Measurements from ENCODE around the gene MLLT11.
"Not testable (repeated sequence)": the region's sequence is repeated elsewhere in the genome, so short reads cannot be mapped to it uniquely, and the experiment has no call there.

The MLLT11 gene

DNA sequence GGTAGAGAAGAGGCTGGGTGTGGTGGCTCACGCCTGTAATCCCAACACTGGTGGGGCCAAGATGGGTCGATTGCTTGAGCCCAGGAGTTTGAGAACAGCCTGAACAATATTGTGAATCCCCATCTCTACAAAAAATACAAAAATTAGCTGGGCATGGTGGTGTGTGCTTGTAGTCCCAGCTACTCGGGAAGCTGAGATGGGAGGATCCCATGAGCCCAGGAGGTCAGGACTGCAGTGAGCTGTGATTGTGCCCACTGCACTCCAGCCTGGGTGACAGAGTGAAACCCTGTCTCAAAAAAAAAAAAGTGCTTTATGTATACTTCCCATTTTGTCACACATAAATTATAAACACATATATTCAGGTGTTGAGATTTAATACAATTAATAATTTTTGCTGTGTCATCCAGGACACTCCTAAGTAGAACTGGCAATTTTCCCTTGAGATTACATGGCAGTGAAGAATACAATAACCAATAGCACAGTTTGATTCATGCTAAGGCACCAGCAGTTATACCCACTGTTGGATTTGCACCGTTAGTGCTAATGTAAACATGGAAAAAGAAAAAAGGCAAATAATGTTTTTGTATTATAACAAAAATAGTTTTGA is 25.9 kb downstream of the MLLT11 start:
- Histone ChIP-seq H3K27ac (ENCODE audit: low read depth, low read length) (no peak overlapping the region), H3K4me3 (ENCODE audit: low read length) (no peak overlapping the region), H3K9ac (ENCODE audit: low read depth, low read length) (no peak overlapping the region), H3K9me3 (ENCODE audit: insufficient read depth, low read depth, low read length) (no peaks in the 10 kb centered on the region), H3K27me3 (ENCODE audit: insufficient read depth, low read length) (no peaks in the 10 kb centered on the region), H3K4me1 (ENCODE audit: insufficient read depth, low read length) (peaks cover 6% of the 10 kb centered on the region; the same call in 1 of the 2 replicates), H3K36me3 (ENCODE audit: insufficient read depth, low read length) (no peaks in the 10 kb centered on the region)
- WGBS = 91% methylated on average over 4 of the region's 4 CpGs

DNA sequence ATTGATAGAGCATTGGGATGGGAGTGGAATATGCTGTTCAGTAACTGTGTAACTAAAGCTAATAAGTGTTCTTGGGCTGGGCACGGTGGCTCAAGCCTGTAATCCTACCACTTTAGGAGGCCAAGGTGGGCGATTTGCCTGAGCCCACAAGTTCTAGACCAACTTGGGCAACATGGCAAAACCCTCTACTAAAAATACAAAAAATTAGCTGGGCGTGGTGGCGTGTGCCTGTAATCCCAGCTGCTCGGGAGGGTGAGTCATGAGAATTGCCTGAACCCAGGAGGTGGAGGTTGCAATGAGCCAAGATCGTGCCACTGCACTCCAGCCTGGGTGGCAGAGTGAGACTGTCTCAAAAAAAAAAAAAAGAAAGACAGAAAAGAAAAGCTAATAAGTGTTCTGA is 37.2 kb downstream of the MLLT11 start:
- not testable (repeated sequence) for H3K4me1 ChIP-seq (ENCODE audit: insufficient read depth, low read length); H3K4me3 ChIP-seq (ENCODE audit: low read length); H3K9me3 ChIP-seq (ENCODE audit: insufficient read depth, low read depth, low read length); H3K36me3 ChIP-seq (ENCODE audit: insufficient read depth, low read length); H3K27ac ChIP-seq (ENCODE audit: low read depth, low read length); H3K9ac ChIP-seq (ENCODE audit: low read depth, low read length); H3K27me3 ChIP-seq (ENCODE audit: insufficient read depth, low read length)
- 89% methylated on average over 6 of the region's 6 CpGs for WGBS

DNA sequence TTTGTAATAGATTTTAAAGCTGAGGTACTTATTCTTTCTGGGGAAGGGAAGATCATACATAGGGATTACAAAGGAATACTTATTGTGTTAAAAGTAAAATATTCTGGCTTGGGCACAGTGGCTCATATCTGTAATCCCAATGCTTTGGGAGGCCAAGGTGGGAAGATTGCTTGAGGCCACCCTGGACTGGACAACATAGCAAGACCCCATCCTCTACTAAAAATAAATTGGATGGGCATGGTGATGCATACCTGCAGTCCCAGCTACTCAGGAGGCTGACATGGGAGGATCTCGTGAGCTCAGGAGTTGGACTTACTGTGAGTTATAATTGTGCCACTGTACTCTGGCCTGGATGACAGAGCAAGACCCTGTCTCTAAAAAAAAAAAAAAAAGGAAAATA is 37.9 kb downstream of the MLLT11 start:
- no peaks in the 10 kb centered on the region for H3K4me1 ChIP-seq (ENCODE audit: insufficient read depth, low read length)
- H3K9me3 ChIP-seq (ENCODE audit: insufficient read depth, low read depth, low read length) = no peaks in the 10 kb centered on the region
- no peaks in the 10 kb centered on the region for H3K36me3 ChIP-seq (ENCODE audit: insufficient read depth, low read length)
- H3K9ac ChIP-seq (ENCODE audit: low read depth, low read length) = no peak overlapping the region
- H3K27me3 ChIP-seq (ENCODE audit: insufficient read depth, low read length) = no peaks in the 10 kb centered on the region
- 79% methylated on average over 1 of the region's 1 CpG for WGBS
- no peak overlapping the region for H3K4me3 ChIP-seq (ENCODE audit: low read length)
- H3K27ac ChIP-seq (ENCODE audit: low read depth, low read length) = no peak overlapping the region

DNA sequence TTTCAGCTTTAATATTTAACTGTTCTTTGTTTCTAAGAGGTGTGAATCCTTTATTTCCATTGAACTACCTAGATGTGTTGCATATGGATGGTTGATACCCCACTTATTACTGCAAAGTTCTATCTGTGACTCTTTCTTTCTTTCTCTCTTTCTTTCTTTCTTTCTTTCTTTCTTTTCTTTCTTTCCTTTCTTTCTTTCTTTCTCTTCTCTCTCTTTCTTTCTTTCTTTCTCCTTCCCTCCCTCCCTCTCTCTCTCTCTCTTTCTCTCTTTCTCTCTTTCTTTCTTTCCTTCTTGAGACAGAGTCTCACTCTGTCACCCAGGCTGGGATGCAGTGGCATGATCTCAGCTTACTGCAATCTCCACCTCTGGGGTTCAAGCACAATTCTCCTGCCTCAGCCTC is 44.4 kb downstream of the MLLT11 start:
- no peak overlapping the region for H3K4me3 ChIP-seq (ENCODE audit: low read length)
- no peaks in the 10 kb centered on the region for H3K4me1 ChIP-seq (ENCODE audit: insufficient read depth, low read length)
- no peak overlapping the region for H3K9ac ChIP-seq (ENCODE audit: low read depth, low read length)
- no peak overlapping the region for H3K27ac ChIP-seq (ENCODE audit: low read depth, low read length)
- no peaks in the 10 kb centered on the region for H3K36me3 ChIP-seq (ENCODE audit: insufficient read depth, low read length)
- H3K27me3 ChIP-seq (ENCODE audit: insufficient read depth, low read length) = no peaks in the 10 kb centered on the region
- H3K9me3 ChIP-seq (ENCODE audit: insufficient read depth, low read depth, low read length) = no peaks in the 10 kb centered on the region

DNA sequence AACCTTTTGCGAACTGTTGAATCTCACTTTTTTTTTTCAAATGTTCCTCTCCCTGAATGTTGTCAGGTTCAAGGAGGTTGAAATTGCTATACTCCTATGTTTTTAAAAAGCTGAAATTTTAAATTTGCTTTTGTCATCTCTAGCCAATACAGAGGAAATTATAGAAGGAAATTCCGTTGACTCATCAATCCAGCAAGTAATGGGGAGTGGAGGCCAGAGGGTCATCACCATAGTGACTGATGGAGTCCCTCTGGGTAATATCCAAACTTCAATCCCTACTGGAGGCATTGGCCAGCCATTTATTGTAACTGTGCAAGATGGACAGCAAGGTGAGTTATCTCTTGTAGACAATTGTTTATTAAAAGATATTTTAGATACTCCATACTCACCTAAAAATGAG is 46.7 kb downstream of the MLLT11 start:
- Histone ChIP-seq H3K4me3 (ENCODE audit: low read length) (no peak overlapping the region), H3K4me1 (ENCODE audit: insufficient read depth, low read length) (no peaks in the 10 kb centered on the region), H3K9ac (ENCODE audit: low read depth, low read length) (no peak overlapping the region), H3K27ac (ENCODE audit: low read depth, low read length) (no peak overlapping the region), H3K27me3 (ENCODE audit: insufficient read depth, low read length) (no peaks in the 10 kb centered on the region), H3K9me3 (ENCODE audit: insufficient read depth, low read depth, low read length) (no peaks in the 10 kb centered on the region), H3K36me3 (ENCODE audit: insufficient read depth, low read length) (no peaks in the 10 kb centered on the region)
- 86% methylated on average over 2 of the region's 2 CpGs for WGBS

DNA sequence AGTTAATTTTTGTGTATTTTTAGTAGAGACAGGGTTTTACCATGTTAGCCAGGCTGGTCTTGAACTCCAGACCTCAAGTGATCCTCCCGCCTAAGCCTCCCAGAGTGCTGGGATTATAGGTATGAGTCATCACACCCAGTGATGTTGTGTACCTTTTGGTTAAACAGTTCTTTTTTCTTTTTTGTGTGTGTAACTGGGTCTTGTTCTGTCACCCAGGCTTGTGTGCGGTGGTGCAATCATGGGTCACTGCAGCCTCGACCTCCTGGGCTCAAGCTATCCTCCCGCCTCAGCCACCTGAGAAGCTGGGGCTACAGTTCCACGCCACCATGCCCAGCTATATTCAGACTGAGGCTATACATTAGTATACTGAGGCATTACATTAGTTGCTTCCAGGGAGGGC is 48.1 kb downstream of the MLLT11 start:
- WGBS = 84% methylated on average over 5 of the region's 5 CpGs
- Histone ChIP-seq H3K4me1 (ENCODE audit: insufficient read depth, low read length) (no peaks in the 10 kb centered on the region), H3K9me3 (ENCODE audit: insufficient read depth, low read depth, low read length) (no peaks in the 10 kb centered on the region), H3K36me3 (ENCODE audit: insufficient read depth, low read length) (no peaks in the 10 kb centered on the region), H3K4me3 (ENCODE audit: low read length) (no peak overlapping the region), H3K27me3 (ENCODE audit: insufficient read depth, low read length) (no peaks in the 10 kb centered on the region), H3K27ac (ENCODE audit: low read depth, low read length) (no peak overlapping the region), H3K9ac (ENCODE audit: low read depth, low read length) (no peak overlapping the region)

DNA sequence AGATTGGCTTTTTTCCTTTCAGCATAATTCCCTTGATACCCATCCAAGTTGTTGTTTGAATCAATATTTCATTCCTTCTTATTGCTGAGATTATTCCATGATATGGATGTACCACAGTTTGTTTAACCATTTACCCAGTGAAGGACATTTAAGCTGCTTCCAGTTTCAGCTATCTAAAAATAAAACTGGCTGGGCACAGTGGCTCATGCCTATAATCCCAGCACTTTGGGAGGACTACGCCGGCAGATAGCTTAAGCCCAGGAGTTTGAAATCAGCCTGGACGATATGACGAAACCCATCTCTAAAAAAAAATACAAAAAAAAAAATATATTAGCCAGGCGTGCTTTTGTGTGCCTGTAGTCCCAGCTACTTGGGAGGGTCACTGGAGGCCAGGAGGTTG is 53.7 kb downstream of the MLLT11 start:
- Histone ChIP-seq H3K9ac (ENCODE audit: low read depth, low read length) (no peak overlapping the region), H3K4me1 (ENCODE audit: insufficient read depth, low read length) (no peaks in the 10 kb centered on the region), H3K4me3 (ENCODE audit: low read length) (no peak overlapping the region), H3K9me3 (ENCODE audit: insufficient read depth, low read depth, low read length) (no peaks in the 10 kb centered on the region), H3K36me3 (ENCODE audit: insufficient read depth, low read length) (no peaks in the 10 kb centered on the region), H3K27me3 (ENCODE audit: insufficient read depth, low read length) (no peaks in the 10 kb centered on the region), H3K27ac (ENCODE audit: low read depth, low read length) (no peak overlapping the region)
- WGBS = 94% methylated on average over 5 of the region's 5 CpGs

Data from HUES64 (cell line).